HepG2 (cell line): ENCODE data around the gene MICAL3. TPM values are rescaled to one million over a fixed set of nuclear protein-coding genes. Genes with fewer than 3 reads are reported as not detected.

ENCODE experiments used
- ATAC-seq: fragments of 200-7000 bp; cut with Tn5 transposase; 3 replicates; pipeline ENCODE4 v1.9.1; 2020; ENCODE audit warnings: mild to moderate bottlenecking, moderate library complexity
- BruUV-seq: library from RNA; stranded (reverse); fragments of 400-500 nt; replicated peaks from 2 replicates; lab custom pipeline; 2021; lab: Mats Ljungman, UMichigan
- CTCF ChIA-PET: fragments of 300-600 bp; formaldehyde crosslinking; extraction: SDS; loops from one replicate; lab custom pipeline; 2021; ENCODE audit warnings: low total read pairs, inconsistent platforms, low intra/inter-chr PET ratio; lab: Yijun Ruan, JAX
- POLR2A ChIA-PET: fragments of 350-600 bp; sonication (Branson Sonifier 250); formaldehyde crosslinking; loops from one replicate; lab custom pipeline; 2020; ENCODE audit warnings: antibody characterized with exemption, inconsistent platforms; lab: Yijun Ruan, JAX
- DNase-seq: peaks from one replicate; pipeline ENCODE4 v3.0.0-alpha.2; 2015; ENCODE audit warnings: low spot score
- FAIRE-seq: peaks from 3 replicates; lab custom pipeline; 2011; peaks lifted over from hg19 to GRCh38; lab: Jason Lieb, UNC
- H2AFZ ChIP-seq: one replicate; pipeline ENCODE4 v1.6.1; 2011; ENCODE audit warnings: low read length, inconsistent platforms
- H3K27ac ChIP-seq: fragments of 300-600 bp; 3 replicates; pipeline ENCODE4 v1.8.0; 2011; ENCODE audit warnings: mixed run types, mild to moderate bottlenecking, mixed read lengths, low read length, inconsistent platforms; ENCODE audit not compliant: insufficient read depth; ENCODE audit errors: extremely low read length
- H3K27me3 ChIP-seq, 2 experiments: fragments of 200-600 bp in 1 of 2; 2 replicates in 1 of 2; 3 replicates in 1 of 2; pipeline versions ENCODE4 v1.6.0 to v1.8.0; 2011; ENCODE audit warnings: low read length in 2 of 2, mild to moderate bottlenecking in 2 of 2, moderate library complexity in 2 of 2, inconsistent platforms in 1 of 2; ENCODE audit not compliant: insufficient read depth in 2 of 2, control insufficient read depth in 1 of 2
- H3K36me3 ChIP-seq, 2 experiments: fragments of 200-600 bp in 1 of 2; replicated peaks in 1 of 2; 2 replicates in 1 of 2; 3 replicates in 1 of 2; pipeline versions ENCODE4 v1.5.1 to v1.8.0; 2011; ENCODE audit warnings: low read length in 2 of 2, inconsistent platforms in 1 of 2; ENCODE audit not compliant: insufficient read depth in 2 of 2, control insufficient read depth in 1 of 2
- H3K4me1 ChIP-seq: 2 replicates; pipeline ENCODE4 v1.5.1; 2012; ENCODE audit warnings: low read length, inconsistent platforms; ENCODE audit not compliant: insufficient read depth
- H3K4me2 ChIP-seq: 2 replicates; pipeline ENCODE4 v1.6.0; 2011; ENCODE audit warnings: low read depth, low read length, inconsistent platforms
- H3K4me3 ChIP-seq, 3 experiments: fragments of 200-600 bp in 1 of 3; sonication (generic), shearing (Covaris generic) in 1 of 3; replicated peaks in 1 of 3; 2 replicates each; pipeline ENCODE4 v1.5.1; 2011 to 2016; ENCODE audit warnings: low read length in 3 of 3, inconsistent platforms in 2 of 3, low read depth in 2 of 3, mild to moderate bottlenecking in 2 of 3, control low read depth in 1 of 3, mixed read lengths in 1 of 3; ENCODE audit not compliant: insufficient read depth in 1 of 3
- H3K79me2 ChIP-seq: one replicate; pipeline ENCODE4 v1.6.1; 2011; ENCODE audit warnings: low read length, inconsistent platforms; ENCODE audit not compliant: insufficient read depth
- H3K9ac ChIP-seq: 2 replicates; pipeline ENCODE4 v1.6.0; 2011; ENCODE audit warnings: mild to moderate bottlenecking, low read depth, low read length, inconsistent platforms; ENCODE audit not compliant: insufficient read depth
- H3K9me3 ChIP-seq: 2 replicates; pipeline ENCODE4 v1.5.1; 2012; ENCODE audit warnings: mild to moderate bottlenecking, low read length
- H4K20me1 ChIP-seq: 2 replicates; pipeline ENCODE4 v1.6.0; 2011; ENCODE audit warnings: inconsistent platforms, mild to moderate bottlenecking, low read length, moderate library complexity; ENCODE audit not compliant: insufficient read depth
- ETV5 ChIP-seq: IDR thresholded peaks from 2 replicates; pipeline ENCODE4 v1.6.1; 2018; ENCODE audit warnings: missing biosample characterization, missing genetic modification reagents, inconsistent platforms, borderline replicate concordance
- GABPA ChIP-seq, 2 experiments: IDR thresholded peaks; 2 replicates each; pipeline ENCODE4 v1.6.1; 2011 to 2016; ENCODE audit warnings: low read depth in 2 of 2, low read length in 1 of 2, missing biosample characterization in 1 of 2, missing genetic modification characterization in 1 of 2
- HNF4A ChIP-seq: sonication (generic); formaldehyde crosslinking; IDR thresholded peaks from 2 replicates; pipeline ENCODE4 v1.4.0; 2020; ENCODE audit warnings: missing genetic modification reagents
- TBP ChIP-seq: sonication (generic); formaldehyde crosslinking; IDR thresholded peaks from 2 replicates; pipeline ENCODE4 v1.5.0; 2020; ENCODE audit warnings: missing genetic modification reagents
- ZNF260 ChIP-seq: sonication (generic); formaldehyde crosslinking; IDR thresholded peaks from 2 replicates; pipeline ENCODE4 v1.4.0; 2020; ENCODE audit warnings: missing genetic modification reagents, low read depth, mild to moderate bottlenecking, borderline replicate concordance
- ZNF512 ChIP-seq: sonication (generic); formaldehyde crosslinking; IDR thresholded peaks from 2 replicates; pipeline ENCODE4 v1.4.0; 2020; ENCODE audit warnings: mild to moderate bottlenecking, missing genetic modification reagents
- WGBS: methylation state at CpG from one replicate; pipeline ENCODE4 v1.1.6; 2017; ENCODE audit warnings: low lambda C conversion rate; 5-methylcytosine and 5-hydroxymethylcytosine counted together
- in situ Hi-C: cut with HindIII; loops from 2 replicates; pipeline ENCODE4 v1.10.0; 2017; ENCODE audit warnings: low pct_unique_long_range_greater_than_20kb; ENCODE audit not compliant: extremely low pct_ligation_motif_present
- intact Hi-C: fragments of 100-400 bp; cut with micrococcal nuclease; formaldehyde crosslinking; loops from one replicate; pipeline ENCODE4 v1.10.0; 2022; ENCODE audit not compliant: unreplicated experiment
- polyA plus RNA-seq, 8 experiments: library from polyadenylated mRNA; depleted of rRNA in 3 of 8; stranded (reverse) in 7 of 8; unstranded in 1 of 8; fragments of >200 nt; fragmentation: Illumina TruSeq in 4 of 8; extraction: Trizol in 4 of 8; gene quantifications; 2 replicates each; pipeline versions ENCODE4 v1.2.1 to v1.2.3, GENCODE V29; 2011 to 2016; ENCODE audit warnings: low read depth in 4 of 8, missing spikeins in 1 of 8, mixed read lengths in 1 of 8; ENCODE audit not compliant: insufficient read depth in 1 of 8
- total RNA-seq, 5 experiments: library from RNA; depleted of rRNA; stranded (reverse); fragments of >200 nt; fragmentation: Illumina TruSeq; extraction: Trizol; gene quantifications; 2 replicates each; pipeline ENCODE4 v1.2.3, GENCODE V29; 2016; ENCODE audit warnings: low read depth in 1 of 5

The MICAL3 gene
- total and polyA plus RNA-seq, 2 of the 13 experiments (the other 11 are each of a cell fraction or from before 2014, with no cell fraction given) = 5.3 to 12.5 TPM

GRCh38 chr22:17953147-17953546, 71.2 kb downstream of the MICAL3 start:
- no peak for ATAC-seq
- TF ChIP-seq HNF4A (CRISPR knock-in tag) = peak; percentile 33; the same call in 1 of the 2 replicates
- TF ChIP-seq ZNF260 = no peak
- TF ChIP-seq ETV5 (CRISPR knock-in tag) = 0 out of 2 replicates have a peak, but pooled peaks have one; percentile 27
- 0 out of 2 replicates have a peak, but pooled peaks have one; percentile 27 for TF ChIP-seq ZNF512 (CRISPR knock-in tag)
- no peak for TF ChIP-seq TBP
- no peak for TF ChIP-seq GABPA (IDR thresholded peaks at IDR 0.05; ENCODE audit: low read depth, low read length)
- TF ChIP-seq GABPA (CRISPR knock-in tag; IDR thresholded peaks at IDR 0.05; ENCODE audit: low read depth) = 0 out of 2 replicates have a peak, but pooled peaks have one; percentile 44
- no TSS peak for BruUV-seq
- intact Hi-C loops (loop anchor here (5.0 to 10.0 kb wide), 2 partner anchors 49 to 58 kb away; no protein-coding TSS in a partner anchor), in situ Hi-C loops (no loop called here)
- Histone ChIP-seq H3K79me2 (peaks cover 64% of the 10 kb centered on the region), H3K9ac (no peak overlapping the region), H4K20me1 (no peaks in the 10 kb centered on the region), H3K4me3 (peak overlapping the region in 1 of 3 experiments; percentile 8; a peak in 1 of 6 replicates), H3K27ac (peak overlapping the region; percentile 37), H3K9me3 (no peaks in the 10 kb centered on the region), H3K4me2 (peak overlapping the region; percentile 41), H3K36me3 (peaks cover 0 to 3% of the 10 kb centered on the region in 2 experiments; a peak in 1 of 5 replicates), H3K4me1 (peaks cover 70% of the 10 kb centered on the region), H2AFZ (no peak overlapping the region), H3K27me3 (no peaks in the 10 kb centered on the region)
- FAIRE-seq = no peak
- POLR2A ChIA-PET = interaction anchor here (1.4 kb wide), 1 partner anchor 125 kb away, joined by 3 read pairs; the partner anchor contains the start of gene PEX26
- CTCF ChIA-PET = no interaction called here
- no peak for DNase-seq
- WGBS = 43% methylated on average over 4 of the region's 4 CpGs
